Measurements from ENCODE around the gene CLIP4.

CLIP4 gene

DNA sequence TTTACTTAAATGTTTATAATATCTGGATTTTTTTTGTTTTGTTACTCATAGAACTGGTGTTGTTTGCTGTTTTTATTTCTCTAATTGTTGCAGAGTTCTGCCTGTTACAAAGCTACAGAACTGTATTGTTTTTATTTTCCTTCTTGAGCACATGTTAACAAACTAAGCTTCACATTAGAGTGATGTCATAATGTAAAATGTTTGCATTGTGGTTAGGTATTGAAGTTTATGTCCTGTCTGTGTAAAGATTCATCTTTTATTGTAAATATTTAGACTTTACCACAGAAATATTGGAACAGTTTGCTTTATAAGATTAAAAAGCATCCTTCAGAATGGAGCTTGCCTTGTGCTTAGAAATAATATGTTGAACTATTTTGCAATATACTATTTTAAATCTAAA lies 67.7 kb downstream of the CLIP4 start:
- in situ Hi-C loops (cut with MboI; ENCODE audit: low sequenced_read_pairs): no loop called here

DNA sequence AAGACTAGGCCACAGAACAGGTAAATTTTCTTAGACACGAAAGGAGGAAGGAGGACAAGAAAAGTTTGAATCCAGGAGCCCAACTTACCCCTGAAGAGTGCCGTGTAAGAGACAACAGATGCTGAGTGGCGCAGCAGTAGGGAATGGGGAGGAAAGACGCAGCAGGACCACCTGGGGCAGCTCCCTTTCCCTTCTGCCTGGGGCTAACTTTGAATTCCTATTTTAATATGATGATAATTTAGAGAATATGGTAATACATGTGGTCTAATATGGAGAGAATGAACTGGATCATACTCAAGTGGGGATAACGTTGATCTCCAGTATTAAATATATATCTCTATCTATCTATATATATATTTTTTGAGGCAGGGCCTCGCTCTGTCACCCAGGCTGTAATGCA lies 69.3 kb downstream of the CLIP4 start:
- in situ Hi-C loops (cut with MboI; ENCODE audit: low sequenced_read_pairs): no loop called here

DNA sequence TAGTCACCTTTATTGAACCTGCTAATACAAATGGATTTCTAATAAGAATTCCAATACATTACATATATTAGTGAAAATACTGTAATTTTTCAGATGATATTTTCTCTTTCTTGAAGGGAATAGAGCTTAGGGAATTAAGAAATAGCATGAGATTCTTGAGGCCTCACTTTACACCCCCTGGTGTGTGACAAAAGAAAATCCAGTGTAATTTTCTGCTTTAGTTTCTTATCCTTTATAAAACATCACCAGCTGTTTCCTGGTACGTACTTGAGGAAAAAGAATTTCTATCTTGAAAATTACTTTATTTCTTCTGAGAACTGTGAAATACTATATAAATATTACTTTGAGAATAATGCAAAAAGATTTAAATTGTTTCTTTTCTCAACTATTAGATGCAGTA lies 71.6 kb downstream of the CLIP4 start:
- in situ Hi-C loops (cut with MboI; ENCODE audit: low sequenced_read_pairs): no loop called here

DNA sequence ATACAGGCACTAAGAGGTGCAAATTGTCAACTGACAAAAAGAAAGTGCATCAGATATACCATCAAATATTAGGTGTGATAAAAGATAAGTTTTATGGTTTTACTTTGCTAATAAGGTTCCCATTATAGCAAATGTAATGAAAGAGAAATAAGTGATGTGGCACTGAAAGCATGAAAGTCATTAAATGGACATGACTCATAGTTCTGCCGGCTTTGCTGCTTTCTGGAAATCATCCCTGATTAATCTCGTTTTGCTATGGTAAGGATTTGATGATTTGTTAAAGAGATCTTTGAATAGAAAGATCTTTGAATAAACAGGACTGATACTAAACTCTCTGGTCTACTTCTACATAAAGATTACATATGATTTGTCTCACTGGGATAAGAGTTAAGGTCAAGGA lies 72.7 kb downstream of the CLIP4 start:
- in situ Hi-C loops (cut with MboI; ENCODE audit: low sequenced_read_pairs): no loop called here

DNA sequence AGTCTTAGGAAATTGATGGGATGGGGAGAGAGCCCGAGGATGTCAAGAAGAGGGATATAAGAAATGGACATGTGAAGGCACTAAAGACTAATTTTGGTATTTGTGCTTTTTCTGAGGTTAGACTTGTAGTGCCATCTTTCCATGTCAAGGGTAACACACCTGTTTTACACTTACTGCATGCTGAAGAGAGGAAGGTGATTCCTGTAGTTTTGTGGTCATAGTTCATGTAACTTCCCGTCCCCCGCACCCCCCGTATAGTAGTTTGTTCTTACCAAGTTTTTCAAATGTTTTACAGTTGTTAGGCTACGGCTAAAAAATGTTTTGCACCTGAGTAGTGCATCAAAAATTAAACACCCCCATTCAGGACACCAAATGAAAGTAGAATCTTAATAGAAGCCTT lies 73.8 kb downstream of the CLIP4 start:
- in situ Hi-C loops (cut with MboI; ENCODE audit: low sequenced_read_pairs): no loop called here

DNA sequence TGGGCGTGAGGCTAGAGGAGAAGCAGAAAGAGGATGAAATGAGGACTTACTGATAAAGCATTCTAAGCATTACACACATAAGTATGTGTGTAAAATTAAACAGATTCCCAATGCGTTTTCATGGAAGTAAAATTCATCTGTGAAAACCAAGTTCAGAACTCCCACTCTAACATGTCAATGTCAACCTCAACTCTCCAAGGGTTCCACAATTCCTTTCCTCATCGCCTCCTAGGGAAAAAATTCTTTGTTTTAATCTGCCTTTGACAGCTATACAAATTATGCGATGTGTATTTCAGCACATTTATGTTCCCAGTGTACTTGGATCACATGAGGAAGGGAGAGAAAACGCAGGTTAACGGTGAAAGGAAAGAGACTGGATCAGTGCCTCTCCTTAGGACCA lies 76.6 kb downstream of the CLIP4 start:
- in situ Hi-C loops (cut with MboI; ENCODE audit: low sequenced_read_pairs): no loop called here

DNA sequence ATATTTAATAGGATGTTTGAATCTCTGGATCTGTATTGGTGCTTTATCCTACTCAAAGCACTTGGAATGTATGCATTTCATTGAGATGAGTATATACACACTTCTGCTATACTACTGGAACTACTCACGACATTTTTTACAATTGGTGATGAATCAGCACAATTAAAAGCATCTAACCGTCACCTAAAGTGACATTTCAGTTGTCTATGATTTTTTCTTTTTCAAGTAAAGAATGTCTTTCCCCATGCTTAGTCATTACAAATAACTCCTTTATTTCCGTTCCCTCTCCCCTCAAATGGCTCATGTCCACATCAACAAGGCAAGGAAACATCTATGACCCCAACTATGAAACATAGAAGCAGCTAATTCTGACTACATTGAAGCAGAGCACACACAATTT lies 77.3 kb downstream of the CLIP4 start:
- in situ Hi-C loops (cut with MboI; ENCODE audit: low sequenced_read_pairs): no loop called here

DNA sequence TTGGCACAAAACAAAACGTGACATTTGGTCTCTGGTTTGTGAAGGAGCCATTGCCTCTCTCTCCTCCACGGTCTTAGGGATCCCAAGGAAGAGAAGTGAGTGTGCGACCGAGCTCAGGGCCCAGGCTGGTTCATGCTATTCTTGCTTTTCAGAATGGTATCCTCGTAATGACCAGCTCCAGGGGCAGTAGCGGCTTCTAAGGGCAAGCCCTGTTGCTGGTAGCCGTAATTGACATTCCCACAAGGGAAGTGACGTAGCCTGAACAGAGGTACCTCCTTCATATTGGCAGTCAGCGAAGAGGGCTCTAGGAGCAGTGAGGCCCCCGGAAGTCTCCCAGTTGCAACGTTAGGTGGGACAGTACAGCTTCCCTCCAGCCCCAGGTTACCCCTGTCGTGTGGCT lies 77.9 kb downstream of the CLIP4 start:
- in situ Hi-C loops (cut with MboI; ENCODE audit: low sequenced_read_pairs): no loop called here

DNA sequence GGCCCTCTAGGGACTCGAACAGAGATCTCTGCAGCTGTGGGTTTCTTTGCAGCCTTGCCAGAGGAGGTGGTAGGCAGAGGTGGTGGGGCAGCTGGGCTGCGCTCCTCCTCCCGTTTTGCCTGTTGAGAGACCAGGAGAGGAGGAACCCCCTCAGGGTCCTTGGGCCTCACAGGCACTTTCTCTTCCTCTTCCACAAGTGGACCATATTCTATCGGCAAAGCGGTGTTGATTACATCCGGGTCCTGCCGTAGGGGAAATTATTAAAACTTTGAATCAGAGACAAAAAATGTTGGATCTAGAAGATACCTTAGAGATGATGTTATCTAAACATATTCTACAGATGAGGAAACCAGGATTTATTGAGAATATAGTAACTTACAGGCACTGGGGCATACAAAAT lies 78.5 kb downstream of the CLIP4 start:
- in situ Hi-C loops (cut with MboI; ENCODE audit: low sequenced_read_pairs): no loop called here

DNA sequence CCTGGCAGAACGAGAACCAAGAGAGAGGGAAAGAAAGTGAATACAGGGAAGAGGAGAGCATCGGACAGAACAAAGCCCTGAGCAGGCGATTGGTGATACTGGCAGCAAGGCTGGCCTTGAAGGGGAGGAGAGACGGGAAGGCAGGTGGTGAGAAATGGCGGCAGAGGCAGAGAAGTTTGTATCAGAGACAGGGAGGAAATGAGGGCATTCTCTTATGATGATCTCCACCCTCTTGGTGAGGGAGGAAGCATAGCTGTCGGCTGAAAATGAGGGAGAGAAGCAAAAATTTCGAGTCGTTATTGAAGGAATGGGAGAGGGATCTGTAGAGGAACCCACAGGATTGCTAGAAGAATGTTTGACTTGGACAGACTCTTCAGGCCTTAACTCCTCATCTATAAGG lies 80.6 kb downstream of the CLIP4 start:
- in situ Hi-C loops (cut with MboI; ENCODE audit: low sequenced_read_pairs): no loop called here

DNA sequence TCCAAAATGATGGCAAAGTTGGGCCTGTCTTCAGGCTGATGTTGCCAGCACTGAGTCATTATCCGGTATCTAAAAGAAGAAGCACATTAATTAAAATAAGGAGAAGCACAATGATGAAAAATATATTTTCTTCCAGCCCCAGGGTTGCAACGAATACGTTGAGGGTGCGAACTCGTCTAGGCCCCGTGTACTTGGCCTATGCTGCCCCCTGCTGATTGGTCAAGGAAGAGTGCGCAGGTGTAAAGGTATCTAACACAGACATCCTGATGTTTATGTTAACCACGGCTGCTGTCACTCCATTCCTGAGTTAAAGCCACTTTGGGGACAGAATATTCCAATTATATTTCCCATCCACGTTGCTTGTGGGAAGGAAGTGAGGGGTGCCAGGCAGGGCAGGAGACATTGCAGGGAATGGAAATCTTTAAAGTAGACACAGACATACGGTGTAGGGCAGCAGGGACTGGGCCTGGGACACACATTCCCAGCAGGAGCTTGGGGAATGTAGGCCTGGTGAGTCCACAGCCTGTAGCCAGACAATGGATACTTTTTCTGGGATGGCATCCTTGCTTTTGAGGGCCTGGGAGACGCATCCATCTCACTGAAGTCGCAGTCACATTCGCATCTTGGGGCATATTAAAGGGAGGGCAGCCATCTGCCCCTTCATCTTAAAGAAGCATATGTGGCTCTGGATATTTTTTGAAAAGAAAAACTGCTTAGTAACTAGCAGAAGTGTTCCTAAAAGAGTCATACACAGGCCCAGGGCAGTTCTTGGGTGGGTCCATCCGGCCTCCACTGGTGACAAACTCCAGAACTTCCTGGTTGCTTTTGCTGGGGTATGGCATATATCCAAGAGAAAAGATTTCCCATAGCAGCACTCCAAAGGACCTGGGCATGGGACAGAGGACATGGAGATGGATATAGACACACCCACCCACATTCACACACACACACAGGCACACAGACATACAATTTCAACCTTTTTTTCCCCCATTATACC lies 81.9 kb downstream of the CLIP4 start:
- in situ Hi-C loops (cut with MboI; ENCODE audit: low sequenced_read_pairs): no loop called here

DNA sequence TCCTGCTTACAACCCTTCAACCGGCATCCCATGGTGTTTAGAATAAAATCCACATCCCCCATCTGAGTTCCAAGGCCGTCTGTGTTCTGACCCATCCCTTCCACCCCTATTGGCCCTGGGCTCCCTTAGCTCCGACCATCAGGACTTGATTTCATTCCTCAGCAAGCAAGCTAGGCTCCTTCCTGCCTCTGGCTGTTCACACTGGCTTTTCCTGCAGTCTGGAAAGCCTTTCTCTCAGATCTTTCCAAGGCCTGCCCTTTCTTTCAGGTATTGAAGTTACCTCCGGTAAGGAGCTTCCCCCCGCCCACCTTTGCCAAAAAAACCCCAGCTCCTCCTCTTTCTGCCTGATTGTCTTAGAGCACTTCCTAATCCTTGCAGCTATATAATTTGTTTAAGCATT lies 86.8 kb downstream of the CLIP4 start:
- in situ Hi-C loops (cut with MboI; ENCODE audit: low sequenced_read_pairs): no loop called here

DNA sequence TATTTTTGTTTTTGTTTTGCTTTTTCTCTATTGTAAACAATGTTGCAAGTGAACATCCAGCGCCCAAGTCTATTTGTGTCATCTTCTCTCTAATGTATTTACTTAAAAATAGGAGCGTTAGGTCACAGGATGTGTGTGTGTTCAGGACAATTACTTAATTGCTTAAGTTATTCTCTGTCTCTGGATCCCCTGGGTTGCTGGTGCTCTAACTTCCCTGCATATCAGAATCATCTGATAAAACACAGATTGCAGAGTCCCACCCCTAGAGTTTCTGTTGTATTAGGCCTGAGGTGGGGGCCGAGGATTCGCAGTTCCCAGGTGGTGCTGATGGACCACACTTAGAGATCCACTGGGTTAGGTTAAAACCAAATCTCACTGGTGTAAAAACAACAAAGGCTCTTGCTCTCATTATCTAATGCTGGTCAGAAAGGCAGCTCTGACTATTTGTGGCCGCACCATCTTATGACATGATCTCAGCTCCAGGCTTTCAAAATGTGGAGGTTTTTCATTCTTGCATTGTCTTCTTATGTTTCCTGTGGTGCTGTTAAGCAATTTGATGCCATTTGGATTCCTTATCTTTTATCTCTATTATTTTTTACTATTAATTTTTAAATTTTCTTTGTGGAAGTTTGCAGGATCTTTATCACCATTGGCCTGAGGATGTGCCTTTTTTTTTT lies 87.7 kb downstream of the CLIP4 start:
- in situ Hi-C loops (cut with MboI; ENCODE audit: low sequenced_read_pairs): no loop called here

DNA sequence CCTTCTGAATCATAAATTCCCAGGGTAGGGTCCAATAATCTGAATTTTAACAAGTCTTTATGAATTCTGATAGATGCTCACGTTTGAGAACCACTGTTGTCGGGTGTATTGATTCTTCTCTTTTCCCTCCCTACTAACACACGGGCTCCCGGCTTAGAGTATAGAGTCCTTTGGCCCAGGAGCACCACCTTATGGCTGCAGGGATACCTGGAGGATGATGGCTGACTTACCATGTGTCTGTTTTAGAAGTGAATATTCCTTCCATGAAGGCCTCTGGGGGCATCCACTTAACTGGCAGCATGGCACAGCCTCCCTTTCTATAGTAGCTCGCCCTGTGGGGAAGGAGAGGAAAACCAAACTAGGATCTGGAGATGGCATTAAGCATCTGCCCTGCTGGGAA lies 91.7 kb downstream of the CLIP4 start:
- in situ Hi-C loops (cut with MboI; ENCODE audit: low sequenced_read_pairs): no loop called here

DNA sequence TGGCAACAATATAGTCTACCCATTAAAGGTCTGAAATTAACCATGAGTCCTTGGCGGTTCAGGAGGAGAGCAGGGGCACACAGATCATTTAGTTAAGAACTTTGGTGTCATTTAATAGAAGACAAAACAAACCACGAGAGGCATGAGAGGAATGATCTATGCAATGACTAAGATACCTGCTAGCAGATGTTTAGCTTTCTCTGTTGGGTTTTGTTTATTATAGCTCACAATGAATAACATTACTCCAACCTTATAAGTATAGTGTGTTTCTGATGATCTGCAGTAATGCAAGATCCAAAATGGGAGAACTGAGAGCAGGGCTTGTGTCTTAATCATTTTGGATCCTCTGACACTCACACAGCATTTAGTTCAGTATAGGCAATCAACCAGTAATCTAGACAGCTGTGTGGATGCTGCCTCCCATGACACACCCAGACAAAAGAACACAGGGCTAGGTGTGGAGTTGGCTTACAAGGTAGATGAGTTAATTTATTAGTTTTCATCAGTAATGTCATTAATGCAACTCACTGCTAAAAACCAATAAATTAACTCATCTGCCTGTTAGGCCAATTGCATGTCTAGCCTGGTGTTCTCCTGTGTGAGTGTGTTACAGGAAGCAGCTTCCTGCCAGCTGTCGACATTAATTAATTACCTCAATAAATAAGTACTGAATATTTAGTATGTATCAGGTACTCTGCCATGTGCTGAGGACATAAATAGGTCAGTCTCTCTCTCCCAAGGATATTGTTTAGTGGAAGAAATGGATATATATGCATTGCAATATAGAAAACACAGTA lies 92.3 kb downstream of the CLIP4 start:
- in situ Hi-C loops (cut with MboI; ENCODE audit: low sequenced_read_pairs): no loop called here

DNA sequence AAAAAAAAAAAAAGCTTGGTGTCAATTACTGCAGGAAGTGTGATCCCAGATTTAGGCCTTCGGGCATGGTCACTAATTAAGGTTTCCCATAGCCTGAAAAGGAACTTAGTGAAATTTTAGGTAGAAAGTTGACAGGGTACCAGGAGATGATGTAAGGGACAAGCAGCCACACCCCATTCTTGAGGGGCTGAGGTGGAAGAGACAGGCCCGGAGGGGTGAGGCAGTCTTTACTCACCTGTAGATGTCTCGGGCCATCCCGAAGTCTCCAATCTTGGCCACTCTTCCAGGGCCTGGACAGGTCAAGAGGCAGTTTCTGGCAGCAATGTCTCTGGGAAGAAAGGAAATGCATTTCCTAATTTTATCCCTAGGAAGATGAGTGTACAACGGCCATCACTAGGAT lies 94.3 kb downstream of the CLIP4 start:
- in situ Hi-C loops (cut with MboI; ENCODE audit: low sequenced_read_pairs): no loop called here

DNA sequence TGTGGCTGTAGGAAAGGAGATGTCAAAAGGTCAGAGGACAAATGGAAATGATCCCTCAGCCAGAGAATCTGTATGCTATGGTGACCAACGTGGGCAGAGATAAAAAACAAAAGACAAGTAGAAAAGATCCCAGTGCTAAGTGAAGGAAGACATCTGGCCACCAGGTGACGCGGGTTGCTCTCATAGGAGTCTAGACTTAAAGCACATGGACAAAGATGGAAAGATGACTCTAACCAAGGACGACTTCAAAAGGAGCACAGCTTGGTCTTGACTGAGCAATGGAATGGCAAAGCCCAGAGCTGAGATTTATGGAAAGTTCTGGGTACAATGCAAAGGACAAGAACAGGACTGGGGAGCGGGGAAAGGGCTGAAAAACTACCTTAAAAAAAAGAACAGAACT lies 96.8 kb downstream of the CLIP4 start:
- in situ Hi-C loops (cut with MboI; ENCODE audit: low sequenced_read_pairs): no loop called here

DNA sequence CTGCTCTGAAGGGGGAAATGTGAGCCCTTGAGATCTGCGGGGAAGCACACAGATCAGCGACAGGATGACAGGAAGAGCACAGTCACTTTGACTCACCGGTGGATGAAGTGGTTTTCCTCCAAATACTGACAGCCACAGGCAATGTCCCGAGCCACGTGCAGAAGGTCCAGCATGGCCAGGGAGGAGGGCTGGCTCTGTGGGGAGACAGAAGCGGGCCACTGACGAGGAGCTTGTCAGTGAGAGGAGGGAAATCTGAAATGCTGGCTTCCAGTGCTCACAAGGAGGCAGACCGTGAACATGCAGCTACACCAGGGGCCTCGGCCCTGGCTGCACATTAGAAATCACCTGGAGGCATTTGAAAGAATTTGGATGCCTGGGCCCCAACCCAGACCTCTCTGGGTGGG lies 98.7 kb downstream of the CLIP4 start:
- in situ Hi-C loops (cut with MboI; ENCODE audit: low sequenced_read_pairs): no loop called here

DNA sequence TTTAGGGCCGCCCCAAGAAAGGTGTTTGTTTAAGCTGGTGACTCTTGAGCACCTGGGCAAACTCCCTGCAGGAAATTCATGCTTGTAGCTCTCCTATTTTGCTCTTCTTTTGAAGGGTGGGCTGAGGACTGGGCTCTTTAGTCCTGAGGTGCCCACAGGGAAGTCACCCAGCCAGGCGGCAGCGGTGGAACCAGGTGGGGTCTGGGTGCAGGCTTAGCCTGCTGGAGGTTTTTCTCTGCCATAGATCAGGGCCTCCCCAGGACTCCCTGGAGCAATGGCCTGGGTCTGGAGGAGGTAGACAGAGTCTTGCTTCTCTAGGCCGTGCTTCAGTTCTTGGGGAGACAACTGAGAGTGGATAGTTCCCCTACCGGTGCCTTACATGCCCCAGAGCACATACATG lies 99.9 kb downstream of the CLIP4 start:
- in situ Hi-C loops (cut with MboI; ENCODE audit: low sequenced_read_pairs): no loop called here

DNA sequence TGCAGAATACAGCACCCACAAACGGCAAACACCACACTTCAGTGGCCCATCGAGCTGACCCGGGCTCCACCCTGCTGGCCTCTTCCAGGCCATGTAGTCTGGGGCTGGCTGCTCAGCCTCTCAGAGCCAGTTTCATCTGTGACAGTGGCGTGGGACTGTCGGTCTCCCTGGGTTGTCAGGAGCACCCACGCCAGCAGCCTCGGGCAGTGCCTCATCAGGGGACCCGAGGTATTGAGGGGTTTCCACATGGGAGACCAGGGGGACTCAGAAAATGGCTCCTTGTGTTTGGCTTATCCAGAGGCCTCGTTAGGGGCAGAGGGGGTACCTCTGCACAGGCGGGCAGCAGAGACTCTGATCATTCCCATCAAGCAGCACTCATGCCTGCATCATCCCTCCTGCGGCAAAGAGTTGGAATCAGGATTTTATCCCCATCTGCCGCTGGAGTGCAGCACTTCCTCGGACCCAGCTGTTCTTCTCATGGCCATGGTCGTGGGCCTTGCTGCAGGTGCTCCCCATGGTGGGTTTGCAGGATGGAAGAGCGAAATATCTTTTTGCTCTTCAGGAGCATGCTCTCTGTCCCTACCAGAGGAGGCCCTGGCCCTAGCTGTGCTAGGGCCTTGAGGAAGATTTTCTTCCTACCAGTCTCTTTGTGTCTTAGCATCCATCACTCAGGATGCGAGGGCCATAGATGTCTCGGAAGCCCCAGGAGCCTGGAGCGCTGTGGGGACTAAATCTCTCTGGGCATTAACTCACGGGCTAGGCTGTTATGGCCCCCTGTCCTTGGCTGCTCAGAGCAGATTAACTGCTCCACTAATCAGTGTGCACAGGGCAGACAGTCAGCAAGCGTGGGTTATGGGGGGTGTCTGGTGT lies 100.8 kb downstream of the CLIP4 start:
- in situ Hi-C loops (cut with MboI; ENCODE audit: low sequenced_read_pairs): no loop called here

DNA sequence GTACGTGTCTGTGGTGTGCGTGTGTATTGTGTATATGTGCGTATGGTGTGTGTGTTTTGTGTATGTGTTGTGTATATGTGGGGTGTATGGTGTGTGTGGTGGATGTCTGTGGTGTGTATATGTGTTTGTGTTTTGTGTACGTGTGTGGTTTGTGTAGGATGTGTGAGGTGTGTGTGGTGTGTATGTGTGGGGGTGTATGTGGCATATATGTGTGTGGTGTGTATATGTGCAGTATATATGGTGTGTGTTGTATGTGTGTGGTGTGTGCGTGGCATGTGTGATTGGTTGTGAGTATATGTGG lies 101.3 kb downstream of the CLIP4 start:
- in situ Hi-C loops (cut with MboI; ENCODE audit: low sequenced_read_pairs): no loop called here

All from hTERT RPE-1 (cell line).